Liver (tissue), 3 donors: ENCODE measurements around the gene DNAJC5G.
A peak's percentile ranks its signal among the peaks of the same experiment; 100 is the strongest.

Experiments
- ATF3 ChIP-seq: IDR thresholded peaks from 2 replicates; pipeline ENCODE4 v1.6.1; 2016; ENCODE audit warnings: antibody characterized with exemption
- CTCF ChIP-seq: fragments of 150-350 bp; IDR thresholded peaks from 2 replicates; pipeline ENCODE4 v1.5.1; 2017; ENCODE audit warnings: improper control_type of control experiment, low read depth, low read length; ENCODE audit not compliant: missing input control
- GABPA ChIP-seq, 2 donors: IDR thresholded peaks in 1 of 2; conservative IDR thresholded peaks in 1 of 2; 2 replicates each; pipeline ENCODE4 v1.6.1; 2016; ENCODE audit warnings: antibody characterized with exemption in 2 of 2, mild to moderate bottlenecking in 1 of 2, moderate library complexity in 1 of 2
- HNF4G ChIP-seq: IDR thresholded peaks from 2 replicates; pipeline ENCODE4 v1.6.1; 2016; ENCODE audit warnings: antibody characterized with exemption
- RAD21 ChIP-seq, 2 donors: IDR thresholded peaks; 2 replicates each; pipeline ENCODE4 v1.6.1; 2016; ENCODE audit warnings: antibody characterized with exemption in 2 of 2, mild to moderate bottlenecking in 2 of 2
- REST ChIP-seq: IDR thresholded peaks from 2 replicates; pipeline ENCODE4 v1.6.1; 2016; ENCODE audit warnings: antibody characterized with exemption, mild to moderate bottlenecking
- RXRA ChIP-seq, 2 donors: IDR thresholded peaks; 2 replicates each; pipeline ENCODE4 v1.6.1; 2017 to 2018; ENCODE audit warnings: antibody characterized with exemption in 2 of 2, mild to moderate bottlenecking in 1 of 2
- SP1 ChIP-seq: IDR thresholded peaks from 2 replicates; pipeline ENCODE4 v1.6.1; 2018; ENCODE audit warnings: antibody characterized with exemption, mild to moderate bottlenecking
- ZBTB33 ChIP-seq: IDR thresholded peaks from 2 replicates; pipeline ENCODE4 v1.6.1; 2016; ENCODE audit warnings: antibody characterized with exemption
- donor health status: healthy.
- donor health status: healthy.

DNA sequence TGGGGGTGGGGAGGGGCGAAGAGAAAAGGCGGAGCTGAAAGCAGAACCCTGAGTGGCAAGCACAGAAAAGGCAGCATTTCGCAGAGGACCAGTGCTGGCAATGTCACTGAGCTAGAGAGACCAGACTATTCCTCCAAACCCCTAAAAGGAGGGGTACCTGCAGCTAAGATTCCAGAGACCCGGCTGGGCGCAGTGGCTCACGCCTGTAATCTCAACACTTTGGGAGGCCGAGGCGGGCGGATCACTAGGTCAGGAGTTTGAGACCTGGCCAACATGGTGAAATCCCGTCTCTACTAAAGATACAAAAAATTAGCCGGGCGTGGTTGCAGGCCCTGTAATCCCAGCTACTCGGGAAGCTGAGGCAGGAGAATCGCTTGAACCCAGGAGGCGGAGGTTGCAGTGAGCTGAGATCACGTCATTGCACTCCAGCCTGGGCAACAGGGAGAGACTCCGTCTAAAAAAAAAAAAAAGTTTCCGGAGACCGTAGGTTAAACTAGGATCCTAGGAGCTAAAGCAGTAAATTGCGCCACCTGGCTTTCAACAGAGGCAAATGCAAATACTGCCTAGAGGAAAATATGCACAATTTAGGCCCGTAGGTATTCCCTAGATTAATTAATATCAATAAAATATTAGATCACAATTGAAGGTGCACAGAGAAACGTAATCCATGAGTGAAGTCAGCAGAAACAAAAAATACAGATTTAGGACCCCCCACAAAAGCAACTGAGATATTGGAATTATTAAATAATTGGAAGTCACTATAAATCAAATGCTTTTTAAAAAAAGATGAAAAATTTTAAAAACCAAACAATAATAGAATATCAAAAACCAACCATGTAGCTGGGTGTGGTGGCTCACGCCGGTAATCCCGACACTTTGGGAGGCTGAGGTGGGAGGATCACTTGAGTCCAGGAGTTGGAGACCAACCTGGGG, 28.1 kb downstream of the DNAJC5G start:
- TF ChIP-seq RAD21 (IDR thresholded peaks at IDR 0.05) (peak; percentile 87 to 91), CTCF (peak; percentile 92), SP1 (no peak), REST (no peak), GABPA (IDR thresholded peaks at IDR 0.05 in 1 of 2, conservative IDR thresholded peaks at IDR 0.05 in 1 of 2) (peak in 1 of 2 donors; percentile 41), ZBTB33 (no peak), RXRA (IDR thresholded peaks at IDR 0.05) (peak; percentile 43 to 52), HNF4G (no peak), ATF3 (no peak)
